ENCODE measurements around the gene DCPS.

- no peak for TF ChIP-seq CTCF (IDR thresholded peaks at IDR 0.05)
- no peak for TF ChIP-seq EZH2phosphoT487 (IDR thresholded peaks at IDR 0.05)
These were observed 42.7 kb downstream of the DCPS start for GRCh38 chr11:126346586-126346940.
